H9 (cell line): ENCODE data around the gene C20orf204. TPM values are rescaled to one million over a fixed set of nuclear protein-coding genes. Genes with fewer than 3 reads are reported as not detected.

Experiments
- DNase-seq: peaks from one replicate; pipeline ENCODE4 v3.0.0-alpha.2; 2017
- H2AFZ ChIP-seq: one replicate; pipeline ENCODE4 v1.6.1; 2013; ENCODE audit warnings: mild to moderate bottlenecking, low read length, control low read depth, moderate library complexity
- H2AK5ac ChIP-seq: 2 replicates; pipeline ENCODE4 v1.6.1; 2013; ENCODE audit warnings: low read length, control low read depth, mixed read lengths; ENCODE audit not compliant: insufficient read length
- H2BK120ac ChIP-seq: one replicate; pipeline ENCODE4 v1.6.1; 2013; ENCODE audit warnings: low read depth, mild to moderate bottlenecking, low read length, control low read depth, inconsistent platforms; ENCODE audit not compliant: poor library complexity, severe bottlenecking
- H2BK12ac ChIP-seq: 2 replicates; pipeline ENCODE4 v1.6.1; 2013; ENCODE audit warnings: low read length, control low read depth, mixed read lengths, low read depth; ENCODE audit not compliant: insufficient read length
- H2BK15ac ChIP-seq: 2 replicates; pipeline ENCODE4 v1.6.1; 2013; ENCODE audit warnings: low read depth, low read length, control low read depth
- H2BK20ac ChIP-seq: one replicate; pipeline ENCODE4 v1.6.1; 2013; ENCODE audit warnings: low read depth, mild to moderate bottlenecking, low read length, control low read depth, inconsistent platforms; ENCODE audit not compliant: poor library complexity, severe bottlenecking
- H2BK5ac ChIP-seq: 2 replicates; pipeline ENCODE4 v1.6.1; 2013; ENCODE audit warnings: low read length, control low read depth, mixed read lengths; ENCODE audit not compliant: insufficient read length
- H3K14ac ChIP-seq: 2 replicates; pipeline ENCODE4 v1.6.1; 2013; ENCODE audit warnings: low read length, control low read depth; ENCODE audit not compliant: insufficient read depth
- H3K18ac ChIP-seq: 2 replicates; pipeline ENCODE4 v1.6.1; 2013; ENCODE audit warnings: low read depth, mild to moderate bottlenecking, mixed read lengths, low read length, control low read depth; ENCODE audit not compliant: insufficient read length
- H3K23ac ChIP-seq: 2 replicates; pipeline ENCODE4 v1.6.1; 2013; ENCODE audit warnings: low read length, control low read depth, mixed read lengths, low read depth; ENCODE audit not compliant: insufficient read length
- H3K23me2 ChIP-seq: 2 replicates; pipeline ENCODE4 v1.6.1; 2013; ENCODE audit warnings: low read depth, mild to moderate bottlenecking, mixed read lengths, low read length, control low read depth; ENCODE audit not compliant: insufficient read length, poor library complexity, severe bottlenecking
- H3K27ac ChIP-seq: 2 replicates; pipeline ENCODE4 v1.5.1; 2013; ENCODE audit warnings: low read length, control low read depth, mixed read lengths, low read depth; ENCODE audit not compliant: insufficient read length
- H3K27me3 ChIP-seq: 2 replicates; pipeline ENCODE4 v1.6.1; 2013; ENCODE audit warnings: low read length, control low read depth, inconsistent platforms; ENCODE audit not compliant: insufficient read depth
- H3K4ac ChIP-seq: 2 replicates; pipeline ENCODE4 v1.6.1; 2013; ENCODE audit warnings: low read depth, mild to moderate bottlenecking, control low read depth, inconsistent platforms, low read length, moderate library complexity
- H3K4me1 ChIP-seq: 2 replicates; pipeline ENCODE4 v1.6.1; 2013; ENCODE audit warnings: low read length, control low read depth, inconsistent platforms; ENCODE audit not compliant: insufficient read depth
- H3K4me2 ChIP-seq: 2 replicates; pipeline ENCODE4 v1.6.1; 2013; ENCODE audit warnings: low read length, control low read depth, mixed read lengths; ENCODE audit not compliant: insufficient read length, insufficient read depth
- H3K56ac ChIP-seq: 2 replicates; pipeline ENCODE4 v1.6.1; 2013; ENCODE audit warnings: low read depth, mild to moderate bottlenecking, mixed read lengths, low read length, control low read depth; ENCODE audit not compliant: insufficient read length
- H3K79me1 ChIP-seq: 2 replicates; pipeline ENCODE4 v1.6.1; 2013; ENCODE audit warnings: low read depth, mild to moderate bottlenecking, moderate library complexity, low read length, control low read depth, inconsistent platforms; ENCODE audit not compliant: insufficient read depth, poor library complexity, severe bottlenecking
- H3K79me2 ChIP-seq: 2 replicates; pipeline ENCODE4 v1.6.1; 2013; ENCODE audit warnings: low read length, control low read depth, inconsistent platforms; ENCODE audit not compliant: insufficient read depth
- H3K9ac ChIP-seq: 2 replicates; pipeline ENCODE4 v1.6.1; 2013; ENCODE audit warnings: low read length, control low read depth, mixed read lengths; ENCODE audit not compliant: insufficient read length; ENCODE audit errors: extremely low read depth
- H3K9me3 ChIP-seq: one replicate; pipeline ENCODE4 v1.6.1; 2013; ENCODE audit warnings: low read depth, low read length, inconsistent platforms; ENCODE audit not compliant: control insufficient read depth
- H3T11ph ChIP-seq: one replicate; pipeline ENCODE4 v1.6.1; 2013; ENCODE audit warnings: mild to moderate bottlenecking, low read length, control low read depth, inconsistent platforms
- H4K20me1 ChIP-seq: one replicate; pipeline ENCODE4 v1.6.1; 2013; ENCODE audit not compliant: control insufficient read depth, insufficient read length, insufficient read depth
- H4K5ac ChIP-seq: 2 replicates; pipeline ENCODE4 v1.6.1; 2013; ENCODE audit warnings: low read depth, mild to moderate bottlenecking, mixed read lengths, low read length, control low read depth; ENCODE audit not compliant: insufficient read length
- H4K8ac ChIP-seq: replicated peaks from 2 replicates; pipeline ENCODE4 v1.6.1; 2013; ENCODE audit warnings: low read length, control low read depth, mixed read lengths, low read depth; ENCODE audit not compliant: insufficient read length
- H4K91ac ChIP-seq: 2 replicates; pipeline ENCODE4 v1.6.1; 2013; ENCODE audit warnings: low read depth, mild to moderate bottlenecking, moderate library complexity, mixed read lengths, low read length, control low read depth; ENCODE audit not compliant: insufficient read length
- H3K27ac Mint-ChIP-seq, 3 experiments: 2 replicates in 2 of 3; 3 replicates in 1 of 3; pipeline ENCODE4 v1.8.0; 2020 to 2021; ENCODE audit warnings: mixed read lengths in 3 of 3, mild to moderate bottlenecking in 1 of 3, moderate library complexity in 1 of 3
- H3K27me3 Mint-ChIP-seq: 2 replicates; pipeline ENCODE4 v1.8.0; 2021; ENCODE audit warnings: low read depth, mild to moderate bottlenecking, moderate library complexity, mixed read lengths
- H3K36me3 Mint-ChIP-seq, 3 experiments: 2 replicates in 2 of 3; 3 replicates in 1 of 3; pipeline ENCODE4 v1.8.0; 2020 to 2021; ENCODE audit warnings: low read depth in 3 of 3, mixed read lengths in 3 of 3; ENCODE audit not compliant: insufficient read depth in 1 of 3
- H3K4me1 Mint-ChIP-seq, 2 experiments: 2 replicates each; pipeline ENCODE4 v1.8.0; 2020; ENCODE audit warnings: mixed read lengths in 2 of 2
- H3K4me3 Mint-ChIP-seq, 2 experiments: 2 replicates in 1 of 2; 3 replicates in 1 of 2; pipeline ENCODE4 v1.8.0; 2020 to 2021; ENCODE audit warnings: mild to moderate bottlenecking in 2 of 2, mixed read lengths in 2 of 2, moderate library complexity in 1 of 2
- H3K9me3 Mint-ChIP-seq, 2 experiments: 2 replicates in 1 of 2; 3 replicates in 1 of 2; pipeline ENCODE4 v1.8.0; 2020; ENCODE audit warnings: mild to moderate bottlenecking in 2 of 2, mixed read lengths in 2 of 2, moderate library complexity in 1 of 2
- WGBS: extraction: QIAGEN DNeasy Blood & Tissue Kit; methylation state at CpG from one replicate; pipeline ENCODE4 v1.1.7; 2013; ENCODE audit warnings: missing lambda C conversion rate, low lambda C conversion rate, mixed read lengths; ENCODE audit not compliant: insufficient read length; ENCODE audit errors: extremely low coverage; 5-methylcytosine and 5-hydroxymethylcytosine counted together
- total RNA-seq: library from RNA; stranded (reverse); gene quantifications from 2 replicates; pipeline ENCODE4 v1.2.1, GENCODE V29; 2021
- TF ChIP-seq, protein P1 (sequence below): fragments of 200-600 bp; sonication (generic); conservative IDR thresholded peaks from 3 replicates; pipeline ENCODE4 v1.8.0; 2021; ENCODE audit warnings: antibody characterized with exemption, mild to moderate bottlenecking

The C20orf204 gene
- total RNA-seq, 1 experiment from 2014 or later = 2.2 TPM

DNA sequence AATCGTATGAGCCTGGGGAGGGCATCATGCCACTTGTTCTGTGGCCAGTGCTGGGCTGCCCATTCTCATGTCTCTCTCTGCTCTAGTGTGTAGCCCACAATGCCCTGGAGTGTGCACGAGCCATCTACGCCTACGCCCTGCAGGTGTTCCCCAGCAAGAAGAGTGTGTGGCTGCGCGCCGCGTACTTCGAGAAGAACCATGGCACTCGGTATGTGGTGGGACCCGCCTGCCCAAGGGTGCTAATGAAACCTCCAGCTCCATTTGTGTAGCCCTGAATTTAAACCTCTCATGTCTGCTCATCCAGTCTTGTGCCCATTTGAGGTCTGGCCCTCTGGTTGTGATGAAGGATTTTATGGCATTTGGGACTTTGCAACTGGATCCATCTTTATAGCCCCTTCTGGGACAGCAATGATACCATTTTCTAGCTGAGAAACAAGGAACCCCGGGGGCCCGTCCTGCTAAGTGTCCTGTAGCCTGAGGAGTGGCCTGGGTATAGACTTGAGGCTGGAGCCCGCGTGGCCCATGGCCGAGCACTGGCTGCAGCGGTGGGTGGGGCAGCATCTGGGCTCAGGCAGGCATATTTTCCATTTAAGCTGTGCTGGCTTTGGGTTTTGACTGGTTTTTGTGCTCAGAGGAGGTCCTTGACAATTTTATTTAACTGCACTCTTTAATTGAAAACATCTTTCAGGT is 13.2 kb upstream of the C20orf204 start:
- Histone ChIP-seq H3K9ac (no peak overlapping the region), H3K4ac (no peak overlapping the region), H3K4me1 (no peaks in the 10 kb centered on the region), H3K27ac (no peak overlapping the region), H3K23me2 (no peaks in the 10 kb centered on the region), H4K5ac (no peak overlapping the region), H3K27me3 (no peaks in the 10 kb centered on the region), H3K79me2 (no peaks in the 10 kb centered on the region), H2BK15ac (no peak overlapping the region), H3K14ac (no peak overlapping the region; the same call in 1 of the 2 replicates), H3K79me1 (no peaks in the 10 kb centered on the region), H2BK20ac (no peak overlapping the region), H3K18ac (no peak overlapping the region), H2AFZ (no peak overlapping the region), H3K4me2 (no peak overlapping the region), H4K91ac (no peak overlapping the region), H3K23ac (no peak overlapping the region), H3K56ac (no peak overlapping the region), H2AK5ac (no peak overlapping the region), H4K20me1 (no peaks in the 10 kb centered on the region), H2BK12ac (no peak overlapping the region), H3T11ph (no peak overlapping the region), H2BK5ac (no peak overlapping the region), H2BK120ac (no peak overlapping the region), H4K8ac (no peak overlapping the region), H3K9me3 (no peaks in the 10 kb centered on the region)
- H3K4me1 Mint-ChIP-seq = no peaks in the 10 kb centered on the region
- TF ChIP-seq, protein P1, sequence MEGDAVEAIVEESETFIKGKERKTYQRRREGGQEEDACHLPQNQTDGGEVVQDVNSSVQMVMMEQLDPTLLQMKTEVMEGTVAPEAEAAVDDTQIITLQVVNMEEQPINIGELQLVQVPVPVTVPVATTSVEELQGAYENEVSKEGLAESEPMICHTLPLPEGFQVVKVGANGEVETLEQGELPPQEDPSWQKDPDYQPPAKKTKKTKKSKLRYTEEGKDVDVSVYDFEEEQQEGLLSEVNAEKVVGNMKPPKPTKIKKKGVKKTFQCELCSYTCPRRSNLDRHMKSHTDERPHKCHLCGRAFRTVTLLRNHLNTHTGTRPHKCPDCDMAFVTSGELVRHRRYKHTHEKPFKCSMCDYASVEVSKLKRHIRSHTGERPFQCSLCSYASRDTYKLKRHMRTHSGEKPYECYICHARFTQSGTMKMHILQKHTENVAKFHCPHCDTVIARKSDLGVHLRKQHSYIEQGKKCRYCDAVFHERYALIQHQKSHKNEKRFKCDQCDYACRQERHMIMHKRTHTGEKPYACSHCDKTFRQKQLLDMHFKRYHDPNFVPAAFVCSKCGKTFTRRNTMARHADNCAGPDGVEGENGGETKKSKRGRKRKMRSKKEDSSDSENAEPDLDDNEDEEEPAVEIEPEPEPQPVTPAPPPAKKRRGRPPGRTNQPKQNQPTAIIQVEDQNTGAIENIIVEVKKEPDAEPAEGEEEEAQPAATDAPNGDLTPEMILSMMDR = no peak
- no peak overlapping the region; a peak in 1 of 7 replicates for H3K27ac Mint-ChIP-seq
- peaks cover 42 to 84% (median 82%) of the 10 kb centered on the region in 3 experiments for H3K36me3 Mint-ChIP-seq
- H3K27me3 Mint-ChIP-seq = no peaks in the 10 kb centered on the region
- H3K4me3 Mint-ChIP-seq = no peak overlapping the region
- H3K9me3 Mint-ChIP-seq = no peaks in the 10 kb centered on the region; a peak in 1 of 5 replicates
- DNase-seq = no peak
- WGBS = no CpG with 5 or more reads among the region's 17 CpGs
